ENCODE results near the gene PRSS21. TPM values are rescaled to one million over a fixed set of nuclear protein-coding genes. Genes with fewer than 3 reads are reported as not detected.

Gene PRSS21
- total RNA-seq, 2 experiments from 2014 or later: 11.3 to 12.5 TPM

DNA sequence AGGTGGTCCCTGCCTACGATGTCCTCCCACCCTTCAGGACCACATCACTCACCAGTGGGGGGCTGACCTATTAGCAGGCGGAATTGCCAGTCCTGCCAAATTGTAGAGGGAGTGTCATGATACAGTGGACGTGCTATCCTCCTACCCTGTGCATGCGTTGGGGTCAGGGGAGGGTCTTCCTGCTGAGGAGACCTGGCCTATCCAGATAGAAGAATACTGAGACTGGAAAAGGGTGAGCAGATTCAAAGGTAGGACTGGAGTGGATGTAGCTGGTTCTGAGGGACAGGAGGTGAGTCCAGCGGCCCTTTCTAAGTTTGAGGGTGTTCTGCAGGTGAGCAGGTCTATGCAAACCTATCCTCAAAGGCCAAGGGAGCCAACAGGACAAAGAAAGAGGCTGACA is 10.8 kb upstream of the PRSS21 start:
- no peak for DNase-seq
- Mint-ChIP-seq H3K9me3 (peaks cover 7% of the 10 kb centered on the region), H3K27me3 (peaks cover 8% of the 10 kb centered on the region), H3K4me3 (no peak overlapping the region), H3K4me1 (ENCODE audit: low read depth) (no peaks in the 10 kb centered on the region), H3K27ac (no peak overlapping the region), H3K36me3 (ENCODE audit: low read depth) (no peaks in the 10 kb centered on the region)
- intact Hi-C loops (cut with micrococcal nuclease): no loop called here
- ATAC-seq: no peak
- CTCF ChIA-PET: no interaction called here
- TF ChIP-seq, protein P1, sequence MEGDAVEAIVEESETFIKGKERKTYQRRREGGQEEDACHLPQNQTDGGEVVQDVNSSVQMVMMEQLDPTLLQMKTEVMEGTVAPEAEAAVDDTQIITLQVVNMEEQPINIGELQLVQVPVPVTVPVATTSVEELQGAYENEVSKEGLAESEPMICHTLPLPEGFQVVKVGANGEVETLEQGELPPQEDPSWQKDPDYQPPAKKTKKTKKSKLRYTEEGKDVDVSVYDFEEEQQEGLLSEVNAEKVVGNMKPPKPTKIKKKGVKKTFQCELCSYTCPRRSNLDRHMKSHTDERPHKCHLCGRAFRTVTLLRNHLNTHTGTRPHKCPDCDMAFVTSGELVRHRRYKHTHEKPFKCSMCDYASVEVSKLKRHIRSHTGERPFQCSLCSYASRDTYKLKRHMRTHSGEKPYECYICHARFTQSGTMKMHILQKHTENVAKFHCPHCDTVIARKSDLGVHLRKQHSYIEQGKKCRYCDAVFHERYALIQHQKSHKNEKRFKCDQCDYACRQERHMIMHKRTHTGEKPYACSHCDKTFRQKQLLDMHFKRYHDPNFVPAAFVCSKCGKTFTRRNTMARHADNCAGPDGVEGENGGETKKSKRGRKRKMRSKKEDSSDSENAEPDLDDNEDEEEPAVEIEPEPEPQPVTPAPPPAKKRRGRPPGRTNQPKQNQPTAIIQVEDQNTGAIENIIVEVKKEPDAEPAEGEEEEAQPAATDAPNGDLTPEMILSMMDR (IDR thresholded peaks at IDR 0.05): no peak
- POLR2A ChIA-PET: no interaction called here

DNA sequence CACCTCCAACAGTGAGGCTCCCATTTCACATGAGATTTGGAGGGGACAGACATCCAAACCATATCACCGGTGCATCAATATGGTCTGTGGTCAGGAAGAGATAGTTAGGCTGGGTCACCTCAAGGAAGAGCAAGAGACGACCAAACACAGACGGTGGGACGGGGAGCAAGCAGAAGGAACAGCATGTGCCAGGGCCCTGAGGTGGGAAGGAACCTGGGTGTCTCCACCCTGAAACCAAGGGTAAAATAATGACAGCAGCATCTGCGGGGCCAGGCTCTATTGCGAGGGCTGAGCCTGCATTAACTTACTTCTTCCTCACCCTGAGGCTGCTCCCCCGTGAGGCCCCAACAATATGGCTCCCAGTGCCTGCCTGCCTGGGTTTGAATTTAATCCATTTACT is 8.9 kb upstream of the PRSS21 start:
- TF ChIP-seq, protein P1 (IDR thresholded peaks at IDR 0.05): no peak
- Mint-ChIP-seq H3K9me3 (peaks cover 6% of the 10 kb centered on the region), H3K4me3 (no peak overlapping the region), H3K27me3 (peaks cover 10% of the 10 kb centered on the region), H3K4me1 (ENCODE audit: low read depth) (no peaks in the 10 kb centered on the region), H3K27ac (no peak overlapping the region), H3K36me3 (ENCODE audit: low read depth) (no peaks in the 10 kb centered on the region)
- DNase-seq (no peak), ATAC-seq (no peak)
- intact Hi-C loops (cut with micrococcal nuclease): no loop called here
- CTCF ChIA-PET: interaction anchor here (1.4 kb wide), 1 partner anchor 60 kb away, joined by 3 read pairs; no protein-coding TSS in a partner anchor
- POLR2A ChIA-PET: no interaction called here

DNA sequence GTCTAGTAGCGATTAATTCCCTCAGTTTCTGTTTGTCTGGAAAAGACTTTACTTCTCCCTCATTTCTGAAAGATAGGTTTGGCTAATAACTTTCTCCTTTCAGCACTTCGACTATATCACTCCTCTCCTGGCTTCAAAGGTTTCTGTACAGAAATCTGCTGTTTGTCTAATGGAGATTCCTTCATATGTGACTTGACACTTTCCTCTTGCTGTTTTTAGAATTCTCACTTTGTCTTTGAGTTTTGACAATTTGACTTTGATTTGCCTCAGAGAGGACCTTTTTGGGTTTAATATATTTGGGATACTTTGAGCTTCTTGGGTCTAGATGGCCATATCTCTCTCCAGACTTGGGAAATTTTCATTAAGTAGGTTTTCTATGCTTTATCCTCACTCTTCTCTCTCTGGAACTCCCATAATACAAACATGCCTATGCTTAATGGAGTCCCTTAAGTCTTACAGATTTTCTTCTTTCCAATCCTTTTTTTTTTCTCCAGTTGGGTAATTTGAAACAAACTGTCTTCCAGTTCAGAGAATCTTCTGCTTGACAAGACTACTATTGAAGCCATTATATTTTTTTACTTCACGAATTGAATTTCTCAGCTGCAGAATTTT is 7.8 kb upstream of the PRSS21 start:
- no peak overlapping the region for H3K4me3 Mint-ChIP-seq
- no peaks in the 10 kb centered on the region for H3K9me3 Mint-ChIP-seq
- intact Hi-C loops (cut with micrococcal nuclease): no loop called here
- no peaks in the 10 kb centered on the region for H3K36me3 Mint-ChIP-seq (ENCODE audit: low read depth)
- DNase-seq (no peak), ATAC-seq (no peak)
- ChIA-PET POLR2A (interaction anchor here (0.7 kb wide), 1 partner anchor 150 kb away, joined by 3 read pairs; no protein-coding TSS in a partner anchor), CTCF (no interaction called here)
- TF ChIP-seq, protein P1 (IDR thresholded peaks at IDR 0.05): no peak
- H3K27me3 Mint-ChIP-seq: peaks cover 10% of the 10 kb centered on the region
- no peak overlapping the region for H3K27ac Mint-ChIP-seq
- H3K4me1 Mint-ChIP-seq (ENCODE audit: low read depth): no peaks in the 10 kb centered on the region

DNA sequence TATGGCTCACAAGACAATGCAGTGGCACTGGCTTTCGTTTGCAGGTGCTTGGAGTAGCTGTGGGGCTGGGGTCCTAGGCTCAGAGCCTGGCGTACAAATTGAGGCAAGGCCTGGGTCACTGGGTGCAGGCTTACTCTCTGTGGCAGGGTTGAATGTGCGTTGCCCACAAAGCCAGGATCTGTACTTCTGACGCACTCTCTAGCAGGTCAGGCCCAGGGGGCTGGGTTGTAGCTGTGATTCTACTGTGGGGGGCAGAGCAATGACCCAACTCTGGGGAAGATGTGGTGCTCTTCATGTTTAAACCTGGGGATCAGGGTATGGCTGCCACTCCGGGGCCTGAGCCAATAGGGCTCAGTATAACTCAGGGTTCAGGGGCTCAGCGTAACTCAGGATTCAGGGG is 6.4 kb upstream of the PRSS21 start:
- Mint-ChIP-seq H3K4me1 (ENCODE audit: low read depth) (no peaks in the 10 kb centered on the region), H3K4me3 (no peak overlapping the region), H3K36me3 (ENCODE audit: low read depth) (no peaks in the 10 kb centered on the region), H3K9me3 (no peaks in the 10 kb centered on the region), H3K27me3 (peaks cover 11% of the 10 kb centered on the region), H3K27ac (no peak overlapping the region)
- intact Hi-C loops (cut with micrococcal nuclease): no loop called here
- TF ChIP-seq, protein P1 (IDR thresholded peaks at IDR 0.05): no peak
- ChIA-PET CTCF (interaction anchor here (1.1 kb wide), 1 partner anchor 29 kb away, joined by 3 read pairs; no protein-coding TSS in a partner anchor), POLR2A (no interaction called here)
- DNase-seq: no peak
- no peak for ATAC-seq

DNA sequence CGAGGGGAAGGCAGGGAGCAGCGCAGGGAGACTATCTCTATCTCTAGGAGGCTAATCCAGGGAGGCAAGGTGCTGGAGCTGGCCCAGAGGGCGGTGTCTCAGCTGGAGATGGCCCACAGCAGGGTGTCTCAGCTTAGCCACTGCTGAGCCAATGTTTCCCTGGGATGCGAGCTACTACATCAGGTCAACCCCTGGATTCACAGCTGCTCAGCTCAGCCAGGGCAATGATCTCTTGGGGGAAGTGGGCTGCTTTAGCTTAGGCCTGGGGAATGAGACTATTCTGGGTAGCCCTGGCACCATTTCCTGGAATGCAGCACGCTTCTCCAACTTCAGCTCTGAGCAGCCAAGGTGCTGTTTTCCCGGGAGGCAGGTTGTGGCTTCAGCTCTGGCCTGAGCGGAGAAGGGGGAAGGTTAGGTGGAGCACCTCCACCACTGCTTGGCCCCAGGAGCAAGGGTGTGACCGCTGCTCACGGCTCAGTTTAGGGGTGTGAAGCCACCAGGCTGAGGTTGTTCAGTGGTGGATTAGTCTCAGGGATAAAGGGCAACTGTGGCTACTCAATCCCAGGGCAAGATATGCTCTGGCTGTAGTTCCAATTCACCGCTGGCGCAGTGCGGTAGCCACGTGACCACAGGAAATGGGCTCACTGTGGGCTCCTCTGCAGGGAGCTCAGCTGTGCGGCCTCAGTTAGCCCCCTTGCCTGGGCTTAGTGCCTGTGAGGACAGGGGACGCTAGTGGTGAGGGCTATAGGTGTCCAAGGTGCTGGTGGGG is 5.2 kb upstream of the PRSS21 start:
- Mint-ChIP-seq H3K27me3 (peaks cover 11% of the 10 kb centered on the region), H3K36me3 (ENCODE audit: low read depth) (no peaks in the 10 kb centered on the region), H3K27ac (no peak overlapping the region), H3K9me3 (no peaks in the 10 kb centered on the region), H3K4me1 (ENCODE audit: low read depth) (no peaks in the 10 kb centered on the region), H3K4me3 (no peak overlapping the region)
- ATAC-seq (no peak), DNase-seq (no peak)
- intact Hi-C loops (cut with micrococcal nuclease): no loop called here
- CTCF ChIA-PET: interaction anchor here (0.6 to 1.2 kb wide), 2 partner anchors 57 to 192 kb away, joined by 3 to 5 read pairs; no protein-coding TSS in a partner anchor
- POLR2A ChIA-PET: interaction anchor here (0.6 kb wide), 1 partner anchor 76 kb away, joined by 4 read pairs; no protein-coding TSS in a partner anchor
- TF ChIP-seq, protein P1 (IDR thresholded peaks at IDR 0.05): no peak

Measured in activated CD8-positive, alpha-beta T cell treated with anti-CD3 and anti-CD28 coated beads for 36 hours (primary cell).